ENCODE measurements around the gene POLQ.

- TF ChIP-seq EZH2 (IDR thresholded peaks at IDR 0.05) (no peak), CTCF (IDR thresholded peaks at IDR 0.05) (no peak)
Measured at GRCh38 chr3:121508389-121508788, 37.4 kb downstream of the POLQ start.

All from neural progenitor cell (in vitro differentiated cells).